ENCODE data around the gene TRIM67. TPM values are rescaled to one million over a fixed set of nuclear protein-coding genes. Genes with fewer than 3 reads are reported as not detected.

TRIM67 gene
- total and polyA plus RNA-seq, 7 donors: under 0.01 to 0.36 (median 0.04) TPM; not detected in 1

DNA sequence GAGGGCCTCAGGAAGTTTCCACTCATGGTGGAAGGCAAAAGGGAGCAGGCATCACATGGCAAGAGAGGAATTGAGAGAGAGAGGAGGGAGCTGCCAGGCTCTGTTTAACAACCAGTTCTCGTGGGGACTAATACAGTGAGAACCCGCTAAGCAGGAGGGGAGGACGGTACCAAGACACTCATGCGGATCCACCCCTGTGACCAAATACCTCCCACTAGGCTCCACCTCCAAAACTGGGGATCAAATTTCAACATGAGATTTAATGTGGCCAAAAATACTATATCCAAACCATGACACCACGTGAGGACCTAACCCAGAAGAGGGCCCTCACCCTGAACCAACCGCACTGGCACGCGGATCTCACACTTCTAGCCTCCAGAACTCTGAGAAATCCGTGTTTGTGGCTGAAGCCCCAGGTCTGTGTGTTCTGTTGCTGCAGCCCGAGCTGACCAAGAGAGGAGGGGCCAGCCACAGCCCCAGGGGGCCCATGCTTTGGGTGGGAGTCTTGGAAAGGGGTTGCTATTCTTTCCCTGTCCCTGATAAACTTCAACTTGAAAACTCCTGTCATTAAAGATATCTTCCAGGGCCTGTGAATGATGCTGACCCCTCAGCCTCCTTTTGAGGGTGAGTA is 32.0 kb downstream of the TRIM67 start:
- no peak overlapping the region for H3K4me3 ChIP-seq
- TF ChIP-seq EP300 (IDR thresholded peaks at IDR 0.05) (no peak), POLR2A (IDR thresholded peaks at IDR 0.05) (no peak), POLR2AphosphoS5 (IDR thresholded peaks at IDR 0.05) (no peak)
- TF ChIP-seq, protein P1, sequence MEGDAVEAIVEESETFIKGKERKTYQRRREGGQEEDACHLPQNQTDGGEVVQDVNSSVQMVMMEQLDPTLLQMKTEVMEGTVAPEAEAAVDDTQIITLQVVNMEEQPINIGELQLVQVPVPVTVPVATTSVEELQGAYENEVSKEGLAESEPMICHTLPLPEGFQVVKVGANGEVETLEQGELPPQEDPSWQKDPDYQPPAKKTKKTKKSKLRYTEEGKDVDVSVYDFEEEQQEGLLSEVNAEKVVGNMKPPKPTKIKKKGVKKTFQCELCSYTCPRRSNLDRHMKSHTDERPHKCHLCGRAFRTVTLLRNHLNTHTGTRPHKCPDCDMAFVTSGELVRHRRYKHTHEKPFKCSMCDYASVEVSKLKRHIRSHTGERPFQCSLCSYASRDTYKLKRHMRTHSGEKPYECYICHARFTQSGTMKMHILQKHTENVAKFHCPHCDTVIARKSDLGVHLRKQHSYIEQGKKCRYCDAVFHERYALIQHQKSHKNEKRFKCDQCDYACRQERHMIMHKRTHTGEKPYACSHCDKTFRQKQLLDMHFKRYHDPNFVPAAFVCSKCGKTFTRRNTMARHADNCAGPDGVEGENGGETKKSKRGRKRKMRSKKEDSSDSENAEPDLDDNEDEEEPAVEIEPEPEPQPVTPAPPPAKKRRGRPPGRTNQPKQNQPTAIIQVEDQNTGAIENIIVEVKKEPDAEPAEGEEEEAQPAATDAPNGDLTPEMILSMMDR (IDR thresholded peaks at IDR 0.05): no peak
- H3K27ac ChIP-seq: no peak overlapping the region
- peaks cover 0 to 8% (median 0%) of the 10 kb centered on the region in 3 donors for H3K27me3 ChIP-seq
- no peaks in the 10 kb centered on the region for H3K4me1 ChIP-seq
- 80 to 85% methylated on average over 10 of the region's 10 CpGs for WGBS, 2 donors
- peaks cover 0 to 4% (median 0%) of the 10 kb centered on the region in 4 donors for H3K9me3 ChIP-seq
- intact Hi-C loops (cut with DNase I): no loop called here
- DNase-seq: no peak
- H3K36me3 ChIP-seq: no peaks in the 10 kb centered on the region

DNA sequence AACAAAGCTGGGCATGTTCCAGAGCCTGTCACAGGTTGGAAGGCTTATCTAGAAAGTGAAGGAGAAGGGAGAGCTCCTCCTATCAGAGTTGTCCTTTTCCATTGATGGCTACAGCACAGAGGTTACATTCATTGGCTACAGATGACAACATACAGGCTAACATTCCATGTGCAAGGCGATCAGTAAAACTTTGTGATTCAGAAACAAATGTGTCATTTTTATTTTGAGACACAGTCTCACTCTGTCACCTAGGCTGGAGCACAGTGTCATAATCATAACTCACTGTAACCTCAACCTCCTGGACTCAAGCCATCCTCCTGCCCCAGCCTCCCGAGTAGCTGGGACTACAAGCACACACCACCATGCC is 32.6 kb downstream of the TRIM67 start:
- intact Hi-C loops (cut with DNase I): no loop called here
- Histone ChIP-seq H3K4me3 (no peak overlapping the region), H3K9me3 (peaks cover 0 to 4% (median 0%) of the 10 kb centered on the region in 4 donors), H3K27ac (no peak overlapping the region), H3K27me3 (peaks cover 0 to 5% (median 0%) of the 10 kb centered on the region in 3 donors), H3K36me3 (no peaks in the 10 kb centered on the region), H3K4me1 (no peaks in the 10 kb centered on the region)
- no peak for DNase-seq
- 81% methylated on average over 2 of the region's 2 CpGs for WGBS, 2 donors
- no peak for TF ChIP-seq EP300 (IDR thresholded peaks at IDR 0.05)
- TF ChIP-seq, protein P1 (IDR thresholded peaks at IDR 0.05): no peak
- TF ChIP-seq POLR2AphosphoS5 (IDR thresholded peaks at IDR 0.05): no peak
- no peak for TF ChIP-seq POLR2A (IDR thresholded peaks at IDR 0.05)

DNA sequence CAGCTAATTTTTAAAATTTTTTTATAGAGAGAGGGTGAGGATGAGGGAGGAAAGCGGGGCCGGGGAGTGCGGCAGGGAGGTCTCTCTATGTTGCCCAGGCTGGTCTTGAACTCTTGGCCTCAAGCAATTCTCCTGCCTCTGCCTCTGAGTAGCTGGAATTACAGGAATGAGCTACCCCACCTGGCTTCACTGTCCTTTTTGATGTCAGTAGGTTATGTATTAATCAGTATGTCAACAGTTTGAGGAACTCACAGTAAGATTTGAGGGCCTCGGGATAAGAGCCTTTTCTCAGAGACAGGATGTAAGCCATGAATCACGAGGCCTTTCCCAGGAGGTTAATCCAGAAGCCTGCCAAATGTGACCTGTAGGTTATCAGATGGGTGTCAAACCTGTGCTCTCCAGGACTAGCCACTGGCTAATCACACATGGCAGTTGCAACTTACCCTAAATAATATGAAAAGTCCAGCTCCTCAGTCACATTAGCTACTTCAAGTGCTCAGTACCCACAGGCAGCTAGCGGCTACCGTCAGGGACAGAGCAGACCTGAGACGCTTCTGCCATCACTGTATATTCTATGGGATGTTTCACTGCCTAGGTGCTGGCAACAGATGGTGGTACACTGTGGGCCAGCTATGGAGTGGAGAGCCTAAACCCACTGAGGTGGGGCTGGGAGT is 33.1 kb downstream of the TRIM67 start:
- TF ChIP-seq EP300 (IDR thresholded peaks at IDR 0.05): no peak
- no peak for TF ChIP-seq POLR2AphosphoS5 (IDR thresholded peaks at IDR 0.05)
- TF ChIP-seq, protein P1 (IDR thresholded peaks at IDR 0.05): no peak
- TF ChIP-seq POLR2A (IDR thresholded peaks at IDR 0.05): no peak
- 66 to 76% methylated on average over 8 of the region's 8 CpGs for WGBS, 2 donors
- Histone ChIP-seq H3K9me3 (peaks cover 0 to under 1% (median 0%) of the 10 kb centered on the region in 4 donors), H3K27ac (no peak overlapping the region), H3K36me3 (no peaks in the 10 kb centered on the region), H3K4me1 (no peaks in the 10 kb centered on the region), H3K27me3 (peaks cover 0 to 5% (median 0%) of the 10 kb centered on the region in 3 donors), H3K4me3 (no peak overlapping the region)
- no peak for DNase-seq
- intact Hi-C loops (cut with DNase I): no loop called here

DNA sequence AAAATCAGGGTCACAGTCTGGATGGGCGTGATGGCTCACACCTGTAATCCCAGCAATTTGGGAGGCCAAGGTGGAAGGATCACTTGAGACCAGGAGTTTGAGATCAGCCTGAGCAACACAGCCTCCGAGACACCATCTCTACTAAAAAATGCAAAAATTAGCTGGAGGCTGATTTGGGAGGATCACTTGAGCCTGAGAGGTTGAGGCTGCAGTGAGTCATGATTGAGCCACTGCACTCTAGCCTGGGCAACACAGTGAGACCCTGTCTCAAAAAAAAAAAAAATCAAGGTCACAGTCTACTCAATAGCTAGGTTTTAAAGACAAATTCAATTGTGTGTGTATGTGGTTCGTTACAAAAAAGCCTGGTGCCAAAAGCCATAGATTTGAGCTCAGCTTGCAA is 34.4 kb downstream of the TRIM67 start:
- Histone ChIP-seq H3K4me1 (no peaks in the 10 kb centered on the region), H3K27me3 (peaks cover 0 to 5% (median 0%) of the 10 kb centered on the region in 3 donors), H3K4me3 (no peak overlapping the region), H3K9me3 (no peaks in the 10 kb centered on the region), H3K36me3 (no peaks in the 10 kb centered on the region), H3K27ac (no peak overlapping the region)
- intact Hi-C loops (cut with DNase I): no loop called here
- WGBS, 2 donors: 87 to 90% methylated on average over 3 of the region's 3 CpGs
- no peak for TF ChIP-seq POLR2A (IDR thresholded peaks at IDR 0.05)
- TF ChIP-seq, protein P1 (IDR thresholded peaks at IDR 0.05): no peak
- no peak for TF ChIP-seq EP300 (IDR thresholded peaks at IDR 0.05)
- no peak for DNase-seq
